AG04449 (cell line): ENCODE results near the gene ZNF225.

Source experiments
- CTCF ChIA-PET: fragments of 350-600 bp; formaldehyde crosslinking; extraction: SDS; loops from one replicate; lab custom pipeline; 2021; ENCODE audit warnings: antibody characterized with exemption; lab: Yijun Ruan, JAX
- POLR2A ChIA-PET: fragments of 400-600, 350-600 bp; formaldehyde crosslinking; extraction: SDS; loops from one replicate; lab custom pipeline; 2020; ENCODE audit warnings: antibody characterized with exemption, inconsistent platforms; lab: Yijun Ruan, JAX
- DNase-seq: peaks from one replicate; pipeline ENCODE4 v3.0.0-alpha.2; 2010; ENCODE audit warnings: low read depth, low spot score
- H3K4me3 ChIP-seq: 2 replicates; pipeline ENCODE4 v1.5.1; 2011; ENCODE audit warnings: low read depth, mild to moderate bottlenecking, control low read depth, low read length
- TF ChIP-seq, protein P1 (sequence below): IDR thresholded peaks from one replicate; pipeline ENCODE4 v1.5.1; 2011; ENCODE audit warnings: mild to moderate bottlenecking, moderate library complexity, low read length, control low read depth, inconsistent platforms; ENCODE audit not compliant: insufficient read depth; ENCODE audit errors: missing control alignments

Gene ZNF225

DNA sequence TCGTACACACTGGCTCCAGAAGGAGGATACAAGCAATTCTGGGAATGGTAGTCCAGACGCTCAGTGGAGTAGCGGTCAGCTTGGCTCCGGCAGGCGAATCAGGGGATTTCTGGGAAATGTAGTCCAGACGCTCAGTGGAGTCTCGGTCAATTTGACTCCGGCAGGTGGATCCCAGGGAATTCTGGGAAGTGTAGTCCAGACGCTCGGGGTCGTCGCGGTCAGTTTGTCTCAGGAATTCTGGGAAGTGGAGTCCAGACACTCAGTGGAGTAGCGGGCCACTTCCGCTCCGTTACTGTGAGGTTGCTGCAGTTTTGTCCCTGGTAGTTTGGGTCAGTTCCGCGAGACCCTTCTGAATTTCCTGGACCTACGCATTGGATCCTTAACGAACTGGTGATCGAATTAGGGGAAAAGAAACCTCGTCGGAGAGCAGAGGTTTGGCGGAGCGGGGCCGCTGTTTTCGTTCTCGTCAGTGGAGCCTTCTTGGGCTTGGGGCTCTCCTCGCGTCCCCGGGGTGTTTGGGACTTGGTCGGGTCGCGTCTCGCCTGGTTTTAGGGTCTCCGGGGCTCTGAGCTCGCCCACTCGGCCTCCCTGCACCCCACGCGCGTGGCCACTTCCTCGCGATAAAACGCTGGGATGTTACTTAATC is at the start of gene ZNF225:
Gene ZNF225 (plus strand): TSS at position 262 of the 646 bp plus-strand sequence. CDS start 2,429 bp downstream, outside the sequence.
- peak within 1 kb of the TSS; percentile 87 for H3K4me3 ChIP-seq
- TF ChIP-seq, protein P1, sequence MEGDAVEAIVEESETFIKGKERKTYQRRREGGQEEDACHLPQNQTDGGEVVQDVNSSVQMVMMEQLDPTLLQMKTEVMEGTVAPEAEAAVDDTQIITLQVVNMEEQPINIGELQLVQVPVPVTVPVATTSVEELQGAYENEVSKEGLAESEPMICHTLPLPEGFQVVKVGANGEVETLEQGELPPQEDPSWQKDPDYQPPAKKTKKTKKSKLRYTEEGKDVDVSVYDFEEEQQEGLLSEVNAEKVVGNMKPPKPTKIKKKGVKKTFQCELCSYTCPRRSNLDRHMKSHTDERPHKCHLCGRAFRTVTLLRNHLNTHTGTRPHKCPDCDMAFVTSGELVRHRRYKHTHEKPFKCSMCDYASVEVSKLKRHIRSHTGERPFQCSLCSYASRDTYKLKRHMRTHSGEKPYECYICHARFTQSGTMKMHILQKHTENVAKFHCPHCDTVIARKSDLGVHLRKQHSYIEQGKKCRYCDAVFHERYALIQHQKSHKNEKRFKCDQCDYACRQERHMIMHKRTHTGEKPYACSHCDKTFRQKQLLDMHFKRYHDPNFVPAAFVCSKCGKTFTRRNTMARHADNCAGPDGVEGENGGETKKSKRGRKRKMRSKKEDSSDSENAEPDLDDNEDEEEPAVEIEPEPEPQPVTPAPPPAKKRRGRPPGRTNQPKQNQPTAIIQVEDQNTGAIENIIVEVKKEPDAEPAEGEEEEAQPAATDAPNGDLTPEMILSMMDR, result peak; percentile 8
- ChIA-PET POLR2A (interaction anchor here (0.7 to 1.1 kb wide), 2 partner anchors 51 to 99 kb away, joined by 3 to 5 read pairs; partner anchors contain the start of genes ZNF226 and ZNF227), CTCF (no interaction called here)
- peak; percentile 91 for DNase-seq

DNA sequence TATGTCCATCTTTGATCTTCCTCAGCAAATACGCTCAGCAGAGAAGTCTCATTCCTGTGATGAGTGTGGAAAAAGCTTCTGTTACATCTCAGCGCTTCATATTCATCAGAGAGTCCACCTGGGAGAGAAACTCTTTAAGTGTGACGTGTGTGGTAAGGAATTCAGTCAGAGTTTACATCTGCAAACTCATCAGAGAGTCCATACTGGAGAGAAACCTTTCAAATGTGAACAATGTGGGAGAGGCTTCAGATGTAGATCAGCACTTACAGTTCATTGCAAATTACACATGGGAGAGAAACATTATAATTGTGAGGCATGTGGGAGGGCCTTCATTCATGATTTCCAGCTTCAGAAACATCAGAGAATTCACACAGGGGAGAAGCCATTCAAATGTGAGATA is 46.9 kb upstream of the ZNF225 start:
- TF ChIP-seq, protein P1, result no peak
- no peak for DNase-seq
- CTCF ChIA-PET, result interaction anchor here (1.4 kb wide), 1 partner anchor 9 kb away, joined by 3 read pairs; no protein-coding TSS in a partner anchor
- no peak overlapping the region for H3K4me3 ChIP-seq
- POLR2A ChIA-PET, result no interaction called here

DNA sequence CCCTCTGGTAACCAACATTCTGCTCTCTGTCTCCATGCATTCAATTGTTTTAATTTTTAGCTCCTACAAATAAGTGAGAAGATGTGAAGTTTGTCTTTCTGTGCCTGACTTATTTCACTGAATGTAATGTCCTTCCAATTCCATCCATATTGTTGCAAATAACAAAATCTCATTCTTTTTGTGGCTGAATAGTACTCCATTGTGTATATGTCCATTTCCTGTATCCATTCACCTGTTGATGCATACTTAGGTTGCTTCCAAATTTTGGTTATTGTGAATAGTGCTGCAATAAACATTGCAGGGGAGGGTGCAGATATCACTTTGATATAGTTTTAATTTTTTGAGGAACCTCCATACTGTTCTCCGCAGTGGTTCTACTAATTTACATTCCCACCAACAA is 43.8 kb upstream of the ZNF225 start:
- H3K4me3 ChIP-seq, result no peak overlapping the region
- TF ChIP-seq, protein P1, result no peak
- ChIA-PET POLR2A (no interaction called here), CTCF (no interaction called here)
- DNase-seq, result no peak

DNA sequence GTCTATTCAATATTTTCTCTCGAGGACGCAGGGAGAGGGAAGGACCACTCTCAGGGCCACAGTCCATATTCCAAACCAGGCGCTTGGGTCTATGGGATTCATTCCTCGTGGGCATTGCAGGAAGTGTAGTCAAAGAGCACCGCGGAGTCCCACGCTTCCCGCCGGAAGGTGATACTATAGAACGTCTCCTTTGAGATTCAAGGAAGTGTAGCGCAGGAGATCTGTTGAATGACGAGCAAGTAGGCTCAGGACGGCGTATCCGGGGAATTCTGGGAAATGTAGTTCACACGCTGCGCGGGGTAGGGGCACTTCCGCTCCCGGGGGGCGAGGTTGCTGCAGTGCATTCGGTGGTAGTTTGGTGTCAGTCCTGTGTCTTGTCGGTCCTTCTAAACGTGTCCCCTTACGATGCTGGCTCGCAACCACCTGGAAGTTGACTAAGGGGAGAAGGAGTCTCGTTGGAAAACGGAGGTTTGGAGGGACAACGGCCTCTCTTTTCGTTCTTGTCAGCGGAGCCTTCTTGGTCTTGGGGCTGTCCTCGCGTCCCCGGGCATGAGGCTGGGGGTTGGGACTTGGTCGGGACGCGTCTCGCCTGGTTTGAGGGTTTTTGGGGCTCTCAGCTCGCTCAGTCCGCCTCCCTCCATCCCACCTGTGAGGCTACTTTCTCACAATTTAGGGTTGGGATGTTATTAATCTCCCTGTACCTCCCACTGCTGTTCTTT is 41.2 kb upstream of the ZNF225 start, which contains the start of gene ZNF284:
Gene ZNF284 (plus strand): TSS at position 336 of the 719 bp plus-strand sequence. CDS start 4,231 bp downstream, outside the sequence.
- H3K4me3 ChIP-seq, result peak within 1 kb of the TSS; percentile 84
- peak; percentile 45 for DNase-seq
- TF ChIP-seq, protein P1, result no peak
- ChIA-PET CTCF (interaction anchor here (1.1 to 1.2 kb wide), 2 partner anchors 11 to 120 kb away, joined by 3 read pairs; no protein-coding TSS in a partner anchor), POLR2A (no interaction called here)

DNA sequence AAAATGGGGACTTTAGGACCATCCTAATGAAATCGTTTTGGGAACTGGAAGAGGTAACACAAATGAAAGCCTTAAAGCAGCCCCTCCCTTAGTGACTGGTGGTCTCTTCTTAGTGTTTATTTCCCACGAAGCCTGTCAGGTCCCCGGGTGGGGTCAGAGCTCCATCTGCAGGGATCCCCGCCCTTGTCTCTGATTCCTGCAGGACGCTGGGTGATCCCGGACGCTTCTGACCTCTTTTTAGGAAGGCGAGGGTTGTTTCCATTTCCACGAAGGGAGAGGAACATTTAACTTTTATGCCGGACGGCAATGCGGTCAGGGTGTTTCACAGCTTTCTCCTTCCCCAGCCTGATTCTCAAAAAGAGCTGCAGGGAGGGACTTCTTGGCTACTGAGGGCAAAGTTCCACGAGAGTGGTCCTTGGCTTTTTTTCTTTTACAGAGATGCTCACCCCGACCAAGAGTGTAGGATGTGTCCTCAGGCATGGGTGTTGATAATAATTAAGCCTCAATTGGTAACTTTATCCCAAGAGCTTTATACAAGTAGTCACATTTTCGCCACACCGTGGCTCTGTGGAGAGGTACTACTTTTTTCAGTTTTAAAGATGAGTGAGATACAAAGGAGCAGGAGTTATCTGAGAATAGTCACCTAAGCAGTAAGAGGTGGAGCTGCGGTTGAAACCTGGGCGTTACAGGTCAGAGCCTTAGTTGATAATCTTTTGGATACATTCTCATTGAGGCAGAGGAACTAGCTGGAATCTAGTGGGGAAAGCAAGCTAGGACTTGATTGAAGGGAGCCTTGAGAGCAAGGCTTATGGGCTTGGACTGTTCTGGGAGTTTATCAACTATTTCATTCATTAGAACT is 40.4 kb upstream of the ZNF225 start:
- H3K4me3 ChIP-seq, result peak overlapping the region; percentile 84
- POLR2A ChIA-PET, result no interaction called here
- CTCF ChIA-PET, result interaction anchor here (1.1 to 1.2 kb wide), 3 partner anchors 10 to 121 kb away, joined by 3 to 4 read pairs (median 3); no protein-coding TSS in a partner anchor
- no peak for DNase-seq
- TF ChIP-seq, protein P1, result no peak
